HG03045 (cell line): ENCODE measurements around the gene DDHD1.
A peak's percentile ranks its signal among the peaks of the same experiment; 100 is the strongest.
"Not testable (repeated sequence)": the region's sequence is repeated elsewhere in the genome, so short reads cannot be mapped to it uniquely, and the experiment has no call there.

Experiments
- ATAC-seq: cut with Tn5 transposase; IDR thresholded peaks from one replicate; pipeline ENCODE4 v1.9.1; 2021; ENCODE audit warnings: mild to moderate bottlenecking, moderate library complexity; ENCODE audit not compliant: unreplicated experiment

The DDHD1 gene

GRCh38 chr14:53152184-53152886 is 788 bp downstream of the DDHD1 start:
- ATAC-seq = peak; percentile 24

- ATAC-seq = no peak
Observed at GRCh38 chr14:53151523-53152183, 1.5 kb downstream of the DDHD1 start.

- ATAC-seq = no peak
Observed at GRCh38 chr14:53149668-53150316, 3.3 kb downstream of the DDHD1 start.

- ATAC-seq = no peak
Observed at GRCh38 chr14:53148671-53149070, 4.5 kb downstream of the DDHD1 start.

- no peak for ATAC-seq
Observed at GRCh38 chr14:53147893-53148292, 5.2 kb downstream of the DDHD1 start.

GRCh38 chr14:53147208-53147607 is 5.9 kb downstream of the DDHD1 start:
- ATAC-seq = peak; percentile 29

GRCh38 chr14:53146739-53147138 is 6.4 kb downstream of the DDHD1 start:
- ATAC-seq = no peak

GRCh38 chr14:53144244-53144643 is 8.9 kb downstream of the DDHD1 start:
- ATAC-seq = peak; percentile 76

- no peak for ATAC-seq
Observed at GRCh38 chr14:53140585-53140984, 12.5 kb downstream of the DDHD1 start.

- no peak for ATAC-seq
Observed at GRCh38 chr14:53137568-53138203, 15.4 kb downstream of the DDHD1 start.

GRCh38 chr14:53130491-53130890 is 22.6 kb downstream of the DDHD1 start:
- ATAC-seq = not testable (repeated sequence)

GRCh38 chr14:53128303-53129028 is 24.7 kb downstream of the DDHD1 start:
- ATAC-seq = no peak

- no peak for ATAC-seq
Observed at GRCh38 chr14:53127832-53128231, 25.3 kb downstream of the DDHD1 start.

GRCh38 chr14:53127151-53127550 is 26.0 kb downstream of the DDHD1 start:
- ATAC-seq = no peak

- ATAC-seq = no peak
Observed at GRCh38 chr14:53126731-53127130, 26.4 kb downstream of the DDHD1 start.

GRCh38 chr14:53124786-53125185 is 28.3 kb downstream of the DDHD1 start:
- no peak for ATAC-seq

GRCh38 chr14:53121419-53121818 is 31.7 kb downstream of the DDHD1 start:
- not testable (repeated sequence) for ATAC-seq

GRCh38 chr14:53117479-53117878 is 35.6 kb downstream of the DDHD1 start:
- not testable (repeated sequence) for ATAC-seq

- ATAC-seq = no peak
Observed at GRCh38 chr14:53113989-53114388, 39.1 kb downstream of the DDHD1 start.

- no peak for ATAC-seq
Observed at GRCh38 chr14:53110096-53110495, 43.0 kb downstream of the DDHD1 start.
